ENCODE measurements around the gene KIF21B. TPM values are rescaled to one million over a fixed set of nuclear protein-coding genes. Genes with fewer than 3 reads are reported as not detected.

The KIF21B gene
- polyA plus RNA-seq, 1 experiment: 0.10 TPM

DNA sequence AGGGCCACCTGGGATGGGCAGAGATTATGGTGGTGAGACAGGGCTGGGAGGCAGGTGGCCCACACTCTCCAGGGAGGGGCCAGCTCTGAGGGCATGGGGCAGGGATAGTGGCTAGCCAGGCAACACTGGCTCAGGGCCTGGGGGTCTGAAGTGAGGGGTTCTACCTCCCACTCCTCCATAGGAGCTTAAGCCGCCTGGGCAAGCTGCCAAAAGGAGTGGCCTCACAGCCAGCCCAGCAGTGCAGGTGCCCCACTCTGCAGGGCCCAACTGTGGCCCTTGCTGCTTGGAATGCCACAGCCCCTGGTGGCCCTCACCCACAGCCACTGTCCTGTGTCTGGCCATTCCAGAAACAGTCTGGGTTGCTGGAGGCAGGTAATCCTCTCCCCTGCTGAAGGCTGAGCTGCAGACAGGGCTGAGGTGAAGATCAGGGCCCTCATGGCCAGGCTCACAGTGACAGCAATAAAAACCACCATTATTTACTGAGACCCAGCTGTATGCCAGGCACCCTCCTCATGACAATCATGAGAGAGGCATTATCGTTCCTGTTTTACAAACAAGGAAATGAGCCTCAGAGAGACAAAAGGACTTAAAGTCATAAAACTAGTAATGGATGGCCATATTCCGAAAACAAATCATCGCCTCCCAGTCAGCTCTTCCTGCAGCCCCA lies 31.0 kb downstream of the KIF21B start:
- ChIA-PET POLR2A (no interaction called here), CTCF (interaction anchor here (0.6 to 1.2 kb wide), 3 partner anchors 20 to 881 kb away, joined by 3 to 4 read pairs (median 4); no protein-coding TSS in a partner anchor)
- no peaks in the 10 kb centered on the region for H3K36me3 ChIP-seq (ENCODE audit: control insufficient read depth, insufficient read depth, low read length)
- TF ChIP-seq, protein P1, sequence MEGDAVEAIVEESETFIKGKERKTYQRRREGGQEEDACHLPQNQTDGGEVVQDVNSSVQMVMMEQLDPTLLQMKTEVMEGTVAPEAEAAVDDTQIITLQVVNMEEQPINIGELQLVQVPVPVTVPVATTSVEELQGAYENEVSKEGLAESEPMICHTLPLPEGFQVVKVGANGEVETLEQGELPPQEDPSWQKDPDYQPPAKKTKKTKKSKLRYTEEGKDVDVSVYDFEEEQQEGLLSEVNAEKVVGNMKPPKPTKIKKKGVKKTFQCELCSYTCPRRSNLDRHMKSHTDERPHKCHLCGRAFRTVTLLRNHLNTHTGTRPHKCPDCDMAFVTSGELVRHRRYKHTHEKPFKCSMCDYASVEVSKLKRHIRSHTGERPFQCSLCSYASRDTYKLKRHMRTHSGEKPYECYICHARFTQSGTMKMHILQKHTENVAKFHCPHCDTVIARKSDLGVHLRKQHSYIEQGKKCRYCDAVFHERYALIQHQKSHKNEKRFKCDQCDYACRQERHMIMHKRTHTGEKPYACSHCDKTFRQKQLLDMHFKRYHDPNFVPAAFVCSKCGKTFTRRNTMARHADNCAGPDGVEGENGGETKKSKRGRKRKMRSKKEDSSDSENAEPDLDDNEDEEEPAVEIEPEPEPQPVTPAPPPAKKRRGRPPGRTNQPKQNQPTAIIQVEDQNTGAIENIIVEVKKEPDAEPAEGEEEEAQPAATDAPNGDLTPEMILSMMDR (IDR thresholded peaks at IDR 0.05; ENCODE audit: insufficient read depth, low read depth, low read length): no peak
- H3K27me3 ChIP-seq (ENCODE audit: control insufficient read depth, insufficient read depth, low read length): peaks cover 1% of the 10 kb centered on the region; the same call in 1 of the 2 replicates
- H3K4me3 ChIP-seq (ENCODE audit: low read depth, low read length): no peak overlapping the region
- no peak for DNase-seq (ENCODE audit: low read depth)

DNA sequence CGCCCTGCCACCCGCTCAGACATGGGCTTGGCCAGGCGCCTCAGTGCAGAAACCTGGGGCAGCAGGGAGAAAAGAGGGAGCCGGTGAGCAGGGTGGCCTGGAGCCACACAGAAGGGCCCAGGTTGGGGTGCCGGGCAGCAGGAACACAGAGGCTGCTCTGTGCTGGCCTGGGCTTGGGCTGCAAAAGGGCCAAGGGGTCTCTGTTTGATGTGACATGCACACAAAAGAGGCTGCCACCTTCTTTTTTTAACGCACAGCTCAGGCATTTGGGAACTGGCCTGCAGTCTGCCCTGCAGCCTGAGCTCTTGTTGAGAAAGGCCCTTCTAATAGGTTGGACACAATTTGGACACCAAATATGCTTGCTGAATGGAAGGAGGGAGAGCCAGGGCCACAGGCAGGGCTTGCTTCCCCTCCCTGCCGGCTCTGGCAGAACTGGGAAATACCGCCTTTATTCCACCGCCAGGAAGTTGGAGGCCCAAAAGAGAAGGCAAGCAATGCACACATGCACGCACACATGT lies 32.4 kb downstream of the KIF21B start:
- CTCF ChIA-PET: interaction anchor here (1.1 to 4.5 kb wide), 3 partner anchors 13 to 51 kb away, joined by 3 to 20 read pairs (median 4); no protein-coding TSS in a partner anchor
- TF ChIP-seq, protein P1 (IDR thresholded peaks at IDR 0.05; ENCODE audit: insufficient read depth, low read depth, low read length): no peak
- Histone ChIP-seq H3K36me3 (ENCODE audit: control insufficient read depth, insufficient read depth, low read length) (no peaks in the 10 kb centered on the region), H3K4me3 (ENCODE audit: low read depth, low read length) (no peak overlapping the region), H3K27me3 (ENCODE audit: control insufficient read depth, insufficient read depth, low read length) (no peaks in the 10 kb centered on the region; the same call in 1 of the 2 replicates)
- POLR2A ChIA-PET: no interaction called here
- no peak for DNase-seq (ENCODE audit: low read depth)

GRCh38 chr1:200990114-200990513 lies 33.4 kb downstream of the KIF21B start:
- no peak for DNase-seq (ENCODE audit: low read depth)
- ChIA-PET POLR2A (no interaction called here), CTCF (interaction anchor here (0.6 to 4.5 kb wide), 3 partner anchors 13 to 411 kb away, joined by 3 to 20 read pairs (median 3); no protein-coding TSS in a partner anchor)
- no peaks in the 10 kb centered on the region; the same call in 1 of the 2 replicates for H3K27me3 ChIP-seq (ENCODE audit: control insufficient read depth, insufficient read depth, low read length)
- H3K4me3 ChIP-seq (ENCODE audit: low read depth, low read length): no peak overlapping the region
- TF ChIP-seq, protein P1 (IDR thresholded peaks at IDR 0.05; ENCODE audit: insufficient read depth, low read depth, low read length): no peak
- H3K36me3 ChIP-seq (ENCODE audit: control insufficient read depth, insufficient read depth, low read length): no peaks in the 10 kb centered on the region

GRCh38 chr1:200989337-200989736 lies 34.2 kb downstream of the KIF21B start:
- no peak overlapping the region for H3K4me3 ChIP-seq (ENCODE audit: low read depth, low read length)
- H3K36me3 ChIP-seq (ENCODE audit: control insufficient read depth, insufficient read depth, low read length): no peaks in the 10 kb centered on the region
- no peaks in the 10 kb centered on the region; the same call in 1 of the 2 replicates for H3K27me3 ChIP-seq (ENCODE audit: control insufficient read depth, insufficient read depth, low read length)
- CTCF ChIA-PET: interaction anchor here (0.6 to 4.5 kb wide), 2 partner anchors 12 to 17 kb away, joined by 3 to 20 read pairs; no protein-coding TSS in a partner anchor
- TF ChIP-seq, protein P1 (IDR thresholded peaks at IDR 0.05; ENCODE audit: insufficient read depth, low read depth, low read length): no peak
- no peak for DNase-seq (ENCODE audit: low read depth)
- POLR2A ChIA-PET: no interaction called here

DNA sequence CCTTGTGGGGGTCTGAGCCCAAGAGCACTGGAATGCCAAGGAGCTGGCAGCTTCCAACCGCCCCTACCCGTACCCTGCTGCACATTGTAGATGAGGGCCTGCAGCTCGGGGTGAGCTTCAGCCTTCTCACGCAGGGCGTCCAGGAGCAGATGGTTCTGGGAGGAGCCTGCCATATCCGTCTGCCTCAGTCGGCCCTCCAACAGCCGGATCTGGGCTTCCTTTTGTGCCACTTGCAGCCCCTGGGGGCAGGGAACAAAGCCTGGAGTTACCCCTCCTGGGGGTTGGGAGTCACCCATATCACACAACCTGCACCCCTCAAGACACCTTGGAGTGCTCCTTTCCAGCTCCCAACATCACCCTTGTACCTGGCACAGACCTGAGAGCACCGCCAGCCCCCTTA lies 34.8 kb downstream of the KIF21B start:
- H3K27me3 ChIP-seq (ENCODE audit: control insufficient read depth, insufficient read depth, low read length): no peaks in the 10 kb centered on the region
- POLR2A ChIA-PET: no interaction called here

More for the DNA sequence above, 34.8 kb downstream of the KIF21B start:
- DNase-seq (ENCODE audit: low read depth): no peak
- TF ChIP-seq, protein P1 (IDR thresholded peaks at IDR 0.05; ENCODE audit: insufficient read depth, low read depth, low read length): no peak
- Histone ChIP-seq H3K36me3 (ENCODE audit: control insufficient read depth, insufficient read depth, low read length) (no peaks in the 10 kb centered on the region), H3K4me3 (ENCODE audit: low read depth, low read length) (no peak overlapping the region)
- CTCF ChIA-PET: interaction anchor here (4.5 kb wide), 1 partner anchor 16 kb away, joined by 20 read pairs; no protein-coding TSS in a partner anchor

Measured in BJ (cell line).